ENCODE data around the gene DIPK1C.
"Not testable (repeated sequence)": the region's sequence is repeated elsewhere in the genome, so short reads cannot be mapped to it uniquely, and the experiment has no call there.

DIPK1C gene

GRCh38 chr18:74457043-74457724 lies at the start of gene DIPK1C:
DIPK1C (minus strand) TSS chr18:74457308; CDS start chr18:74457259, 49 bp downstream.
- peak; percentile 40 for DNase-seq (ENCODE audit: low spot score)

- peak; percentile 25 for DNase-seq (ENCODE audit: low spot score)
These were observed 49.5 kb upstream of the DIPK1C start for GRCh38 chr18:74506448-74507084.

DNA sequence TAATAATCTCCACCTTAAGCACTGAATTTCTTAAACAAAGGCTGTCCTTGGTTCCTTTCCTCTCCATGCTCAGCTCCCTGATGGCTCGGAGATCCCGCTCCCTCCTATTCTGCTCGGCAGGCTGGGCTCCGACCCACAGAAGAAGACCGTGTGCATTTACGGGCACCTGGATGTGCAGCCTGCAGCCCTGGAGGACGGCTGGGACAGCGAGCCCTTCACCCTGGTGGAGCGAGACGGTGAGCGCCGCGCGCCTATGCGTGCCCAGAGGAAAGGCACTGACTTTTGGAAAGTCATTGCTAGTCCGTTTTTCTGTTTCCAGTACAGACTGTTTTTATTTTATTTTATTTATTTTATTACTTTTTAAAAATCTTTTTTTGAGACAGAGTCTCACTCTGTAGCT lies 48.7 kb upstream of the DIPK1C start:
- DNase-seq (ENCODE audit: low spot score): no peak

DNA sequence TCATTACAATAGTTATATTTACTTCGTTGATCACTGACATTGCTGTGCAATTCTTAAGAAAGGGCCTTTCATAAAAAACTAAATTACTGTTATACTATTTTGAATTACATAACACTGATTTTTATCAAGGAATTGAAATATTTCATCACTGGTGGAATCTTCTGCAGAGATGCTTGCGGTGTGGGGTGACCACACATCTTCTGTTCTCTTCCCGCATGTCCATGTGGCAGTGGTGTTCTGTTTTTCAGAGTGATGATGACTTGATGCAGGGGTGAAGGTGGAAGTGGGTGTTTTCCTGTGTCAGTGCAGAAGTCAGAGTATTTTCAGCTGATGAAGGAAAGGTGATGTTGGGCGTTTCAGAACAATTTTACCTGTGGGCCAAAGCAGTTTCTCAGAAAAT lies 46.0 kb upstream of the DIPK1C start:
- DNase-seq (ENCODE audit: low spot score): no peak

DNA sequence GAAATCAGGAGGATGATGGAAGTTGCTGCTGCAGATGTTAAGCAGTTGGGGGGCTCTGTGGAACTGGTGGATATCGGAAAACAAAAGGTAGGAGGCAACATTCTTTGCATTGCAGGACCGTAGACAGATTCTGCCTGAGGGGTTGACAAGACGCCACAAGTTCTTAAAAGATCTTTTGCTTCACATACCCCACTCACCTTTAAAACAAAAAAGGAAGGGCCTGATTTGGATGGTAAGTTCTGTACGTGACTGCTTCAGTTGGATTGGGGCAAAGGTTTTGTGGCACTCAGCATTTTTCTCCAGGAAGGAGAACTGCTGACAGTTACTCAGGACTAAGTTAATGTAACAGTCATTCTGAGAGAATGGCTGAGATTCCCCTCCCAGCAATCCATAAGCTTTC lies 44.3 kb upstream of the DIPK1C start:
- peak; percentile 45 for DNase-seq (ENCODE audit: low spot score)

DNA sequence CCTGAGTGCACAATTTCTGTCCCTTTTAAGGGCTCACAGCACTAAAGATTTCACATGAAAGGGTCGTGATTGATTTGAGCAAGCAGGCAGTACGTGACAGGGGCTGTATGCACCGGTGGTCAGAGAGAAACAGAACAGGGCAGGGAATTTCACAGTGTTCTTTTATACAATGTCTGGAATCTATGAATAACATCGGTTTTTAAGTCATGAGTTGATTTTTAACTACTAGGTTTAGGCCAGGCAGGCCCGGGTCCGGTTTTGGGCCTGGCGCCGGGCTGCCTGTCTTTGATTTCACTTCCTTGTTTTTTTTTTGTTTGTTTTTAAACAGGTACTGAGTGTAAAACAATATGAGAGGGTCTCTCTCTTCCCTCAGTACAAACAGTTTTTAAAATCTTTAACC lies 43.7 kb upstream of the DIPK1C start:
- not testable (repeated sequence) for DNase-seq (ENCODE audit: low spot score)

DNA sequence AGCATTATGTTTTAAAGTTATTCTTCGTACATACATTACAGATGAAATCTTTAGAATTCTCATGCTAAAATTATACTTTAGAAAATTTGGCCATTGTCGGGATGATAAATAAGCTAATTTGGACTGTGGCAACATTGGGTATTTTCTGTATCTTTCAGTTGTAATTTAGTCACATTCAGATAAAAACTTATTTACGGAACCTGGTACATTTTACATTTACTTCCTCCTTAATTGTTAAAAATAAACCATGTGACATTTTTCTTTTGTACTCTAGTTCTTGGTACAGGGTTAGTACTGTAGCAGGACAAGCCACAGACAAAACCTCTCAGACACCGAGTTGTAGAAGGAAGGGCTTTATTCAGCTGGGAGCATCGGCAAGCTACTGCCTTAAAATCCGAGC lies 43.3 kb upstream of the DIPK1C start:
- DNase-seq (ENCODE audit: low spot score): peak; percentile 41

DNA sequence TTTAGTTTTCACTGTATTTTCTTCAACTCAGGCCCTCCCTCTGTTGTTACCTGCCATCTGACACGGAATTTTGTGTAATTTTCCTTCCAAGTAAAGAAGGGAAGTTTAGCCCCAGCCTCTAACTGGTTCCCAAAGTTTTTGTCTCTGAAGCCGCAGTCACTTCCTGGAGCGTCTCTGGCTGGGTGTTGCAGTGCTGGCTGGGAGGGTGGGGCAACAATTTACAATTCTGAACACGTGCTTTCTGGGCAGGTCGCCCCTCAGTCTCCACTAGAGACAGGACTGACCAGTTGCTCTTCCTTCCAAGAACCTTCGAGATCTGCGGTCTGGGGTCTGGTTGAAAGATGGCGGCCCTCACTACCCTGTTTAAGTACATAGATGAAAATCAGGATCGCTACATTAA lies 42.5 kb upstream of the DIPK1C start:
- DNase-seq (ENCODE audit: low spot score): peak; percentile 70

- peak; percentile 69 for DNase-seq (ENCODE audit: low spot score)
These were observed 41.9 kb upstream of the DIPK1C start for GRCh38 chr18:74498712-74499627.

- DNase-seq (ENCODE audit: low spot score): no peak
These were observed 40.7 kb upstream of the DIPK1C start for GRCh38 chr18:74497778-74498177.

DNA sequence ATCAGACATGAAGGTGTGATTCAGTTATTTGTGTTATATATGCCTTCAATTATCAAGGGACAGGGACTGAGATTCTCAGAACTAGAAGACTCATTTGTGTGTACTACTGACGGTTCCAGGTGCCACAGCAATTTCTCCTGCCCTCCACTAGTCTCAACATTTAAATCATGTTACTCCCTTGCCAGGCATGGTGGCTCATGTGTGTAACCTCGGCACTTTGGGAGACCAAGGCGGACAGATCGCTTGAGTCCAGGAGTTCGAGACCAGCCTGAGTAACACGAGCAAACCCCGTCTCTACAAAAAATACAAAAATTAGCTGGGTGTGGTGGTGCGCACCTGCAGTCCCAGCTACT lies 40.2 kb upstream of the DIPK1C start:
- DNase-seq (ENCODE audit: low spot score): peak; percentile 19

DNA sequence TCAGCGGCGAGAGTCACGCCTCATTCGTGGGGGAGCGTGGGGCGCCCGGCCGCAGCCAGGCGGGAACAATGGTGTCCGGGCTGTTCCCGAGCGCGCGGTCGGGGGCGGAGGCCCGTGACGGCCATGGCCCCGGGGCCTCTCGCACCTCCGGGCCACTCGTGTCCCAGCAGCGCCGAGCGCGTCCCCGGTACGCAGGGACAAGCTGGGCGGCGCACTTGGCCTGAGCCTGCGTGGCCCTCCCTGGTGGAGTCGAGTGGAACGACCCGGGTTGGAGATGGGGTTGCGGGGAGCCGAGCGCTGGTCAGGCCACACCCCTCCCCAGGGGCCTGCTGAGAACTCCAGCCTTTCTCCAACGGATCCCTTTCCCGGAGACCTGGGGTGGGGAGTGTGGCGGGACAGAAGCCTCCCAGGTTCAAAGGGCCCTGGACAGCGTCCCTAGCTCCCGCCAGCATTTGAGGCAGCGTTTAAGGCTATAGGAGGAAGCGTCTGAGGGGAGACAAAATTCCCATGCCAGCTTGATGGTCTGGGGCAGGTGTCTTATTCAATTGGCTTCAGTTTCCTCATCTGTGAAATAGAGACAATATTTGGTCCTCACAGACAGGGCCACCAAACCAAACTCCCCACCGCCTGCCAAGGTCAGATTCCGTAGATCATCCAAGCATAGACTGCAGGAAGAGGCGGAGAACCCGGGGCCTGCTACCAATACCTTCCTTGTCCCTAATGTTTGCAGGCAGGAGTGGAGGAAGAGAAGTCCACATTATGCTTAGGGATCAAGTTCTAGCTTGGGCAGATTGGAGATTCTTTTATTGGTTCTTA lies 39.6 kb upstream of the DIPK1C start:
- peak; percentile 60 for DNase-seq (ENCODE audit: low spot score)

DNA sequence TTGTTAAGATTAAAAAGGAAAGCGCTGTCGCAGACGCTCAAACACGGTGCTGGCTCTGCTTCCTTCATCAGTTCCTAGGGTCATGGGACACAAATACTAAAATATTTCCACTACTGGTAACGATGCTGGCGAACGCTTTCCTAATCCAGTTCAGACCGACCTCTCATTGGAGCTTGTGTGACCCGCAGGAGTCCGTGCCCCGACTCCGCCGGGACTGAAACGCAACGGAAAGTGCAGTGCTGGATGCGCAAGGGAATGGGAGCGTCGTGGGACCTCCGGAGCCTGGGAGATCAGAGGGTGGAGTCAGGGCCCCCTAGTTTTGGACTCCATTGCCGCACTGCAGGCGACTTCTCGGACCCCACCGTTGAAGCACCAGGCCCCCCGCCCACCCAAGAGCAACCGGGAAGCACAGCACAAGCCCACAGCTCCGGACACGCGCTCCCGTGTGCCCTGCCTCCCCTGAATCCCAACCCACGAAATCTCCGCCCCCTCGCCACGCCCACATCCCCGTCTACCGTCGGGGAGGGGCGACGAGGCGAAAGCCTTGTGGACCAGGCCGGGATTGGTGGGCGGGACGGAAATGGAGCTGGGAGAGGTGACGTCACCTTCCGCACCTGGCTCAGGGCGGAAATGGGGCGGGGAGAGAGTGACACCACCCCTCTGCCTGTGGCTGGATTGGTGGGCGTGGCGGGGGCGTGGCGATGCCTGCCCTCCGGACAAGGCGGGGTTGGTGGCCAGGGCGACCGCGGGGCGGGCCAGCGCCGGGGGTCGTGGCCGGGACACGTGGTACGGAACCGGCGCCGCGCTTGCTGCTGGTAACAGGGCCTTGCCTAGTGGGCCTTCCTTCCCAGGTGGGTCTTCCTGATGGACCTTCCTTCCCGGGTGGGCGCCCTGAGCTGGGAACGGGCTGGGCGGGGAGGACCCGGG lies 38.7 kb upstream of the DIPK1C start, which contains the start of gene CNDP2:
Gene CNDP2, plus strand, starts transcription at position 783 of the 927 bp plus-strand sequence. CDS start 3,611 bp downstream, outside the sequence.
- DNase-seq (ENCODE audit: low spot score): peak; percentile 99

DNA sequence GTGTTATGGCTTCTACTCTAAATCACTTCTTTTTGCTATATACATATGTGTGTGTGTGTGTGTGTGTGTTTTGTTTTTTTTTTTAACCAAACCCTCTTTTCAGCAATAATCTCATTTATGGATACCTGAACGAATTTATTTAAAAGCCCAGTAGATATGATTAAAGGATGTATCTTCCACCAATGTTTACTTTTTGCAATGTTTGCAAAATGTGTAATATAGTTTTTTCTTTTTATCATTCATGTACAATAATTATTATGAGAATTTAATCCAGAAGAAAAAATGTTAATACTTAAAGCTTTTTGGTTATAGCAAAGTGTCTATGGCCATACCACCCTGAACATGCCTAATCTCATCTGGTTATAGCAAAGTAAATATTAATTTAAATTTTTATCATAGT lies 37.4 kb upstream of the DIPK1C start:
- no peak for DNase-seq (ENCODE audit: low spot score)

DNA sequence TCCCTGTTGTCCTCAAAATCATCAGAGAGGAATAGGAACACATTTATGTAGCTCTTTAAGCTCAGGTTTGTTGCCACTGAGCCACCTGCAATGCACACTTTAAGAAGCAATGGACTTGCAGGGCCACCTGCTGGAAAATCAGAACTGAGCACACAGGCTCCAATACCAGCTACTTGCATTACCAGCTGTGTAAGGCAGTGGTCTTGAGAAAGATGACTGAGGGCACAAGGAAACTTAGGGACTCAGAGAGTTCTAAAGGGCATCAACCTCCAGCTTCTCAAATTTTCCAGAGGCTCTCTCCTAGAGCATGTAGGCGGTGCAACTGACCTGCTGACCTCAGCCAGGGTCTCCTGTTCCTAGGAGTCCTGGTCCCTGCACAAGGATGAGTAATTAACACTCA lies 36.6 kb upstream of the DIPK1C start:
- DNase-seq (ENCODE audit: low spot score): peak; percentile 82

DNA sequence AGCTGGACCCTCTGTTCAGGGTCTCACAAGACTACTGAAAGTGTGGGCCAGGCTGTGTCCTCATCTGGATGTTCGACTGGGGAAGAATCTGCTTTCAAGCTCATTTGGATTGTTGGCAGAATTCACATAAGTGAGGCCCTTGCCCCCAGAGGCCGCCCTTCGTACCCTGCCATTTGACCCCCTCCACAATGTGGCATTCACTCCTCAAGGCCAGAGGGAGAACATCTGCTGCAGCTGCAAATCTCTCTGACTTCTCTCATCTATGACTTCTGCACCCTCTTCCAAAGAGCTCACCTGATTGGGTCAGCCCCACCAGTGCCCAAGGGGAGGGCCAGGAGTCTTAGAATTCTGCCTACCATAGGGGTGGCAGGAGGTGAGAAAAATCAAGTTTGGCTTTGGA lies 35.2 kb upstream of the DIPK1C start:
- no peak for DNase-seq (ENCODE audit: low spot score)

DNA sequence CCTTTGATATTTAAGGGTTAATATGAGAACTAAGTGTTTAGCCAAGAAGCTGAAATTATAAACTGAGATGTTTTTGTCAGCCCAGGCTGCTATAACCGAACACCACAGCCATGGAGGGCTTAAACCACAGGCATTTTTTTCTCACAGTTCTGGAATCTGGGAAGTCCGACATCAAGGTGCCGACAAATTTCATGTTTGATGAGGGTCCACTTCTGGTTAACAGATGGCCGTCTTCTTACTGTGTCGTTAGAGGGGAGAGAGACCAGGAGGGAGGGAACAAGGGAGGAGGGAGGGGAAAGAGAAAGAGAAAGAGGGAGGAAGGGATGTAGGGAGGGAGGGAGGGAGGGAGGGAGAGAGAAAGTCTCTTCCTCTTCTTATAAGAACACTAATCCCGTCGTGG lies 32.6 kb upstream of the DIPK1C start:
- DNase-seq (ENCODE audit: low spot score): no peak

GRCh38 chr18:74488864-74489263 lies 31.8 kb upstream of the DIPK1C start:
- no peak for DNase-seq (ENCODE audit: low spot score)

DNA sequence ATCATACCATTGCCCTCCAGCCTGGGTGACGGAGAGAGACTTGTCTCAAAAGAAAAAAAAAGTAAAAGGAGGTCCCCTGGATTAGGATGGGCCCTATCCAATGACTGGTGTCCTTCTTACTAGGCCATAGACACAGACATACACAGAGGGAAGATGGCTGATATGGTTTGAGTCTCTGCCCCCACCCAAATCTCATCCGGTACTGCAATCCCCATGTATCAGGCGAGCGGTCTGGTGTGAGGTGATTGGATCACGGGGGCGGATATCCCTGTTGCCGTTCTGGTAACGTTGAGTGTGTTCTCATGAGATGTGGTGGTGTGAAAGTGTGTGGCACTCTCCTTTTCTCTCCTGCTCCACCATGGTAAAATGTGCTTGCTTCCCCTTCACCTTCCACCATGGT lies 31.2 kb upstream of the DIPK1C start:
- no peak for DNase-seq (ENCODE audit: low spot score)

DNA sequence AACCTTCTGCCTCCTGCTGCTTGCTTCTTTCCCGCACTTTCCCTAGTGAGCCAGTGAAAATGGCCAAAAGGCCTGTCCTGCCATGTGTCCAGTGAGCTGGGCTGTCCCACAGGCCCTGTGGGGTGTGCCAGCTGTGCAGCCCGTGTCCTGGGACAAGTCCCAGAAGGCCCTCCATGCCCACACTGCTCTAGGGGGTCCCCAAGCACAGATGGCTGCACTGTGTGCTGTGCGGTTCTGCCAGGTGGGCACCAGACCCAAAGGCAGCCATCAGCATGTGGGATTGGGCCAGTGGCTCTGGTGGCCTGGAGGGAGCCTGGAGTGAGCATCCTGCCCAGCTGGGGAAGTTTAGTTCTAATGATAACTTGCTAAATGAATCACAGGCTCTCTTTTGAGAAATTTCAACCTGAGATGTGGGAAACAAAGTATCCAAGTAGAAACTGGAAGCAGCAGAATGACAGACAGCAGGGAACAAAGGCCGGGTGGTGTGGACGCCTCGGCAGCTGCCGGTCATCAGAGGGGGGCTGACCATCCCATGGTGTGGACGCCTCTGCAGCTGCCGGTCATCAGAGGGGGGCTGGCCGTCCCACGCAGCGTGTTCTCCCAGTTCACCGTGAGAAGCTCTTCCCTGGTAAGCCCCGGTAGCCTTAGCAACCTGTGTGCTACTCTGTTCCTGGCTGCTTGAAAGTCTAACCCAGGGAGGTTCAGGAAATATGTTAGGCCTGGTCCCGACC lies 29.2 kb upstream of the DIPK1C start:
- DNase-seq (ENCODE audit: low spot score): no peak
